NCI-H1694 (cell line): Measurements from ENCODE around the gene GOLGA8M.
"Not testable (repeated sequence)": the region's sequence is repeated elsewhere in the genome, so short reads cannot be mapped to it uniquely, and the experiment has no call there.

Source experiments
- DNase-seq: peaks from one replicate; lab custom pipeline; 2025; lab: John Stamatoyannopoulos, UW

GOLGA8M gene, protein sequence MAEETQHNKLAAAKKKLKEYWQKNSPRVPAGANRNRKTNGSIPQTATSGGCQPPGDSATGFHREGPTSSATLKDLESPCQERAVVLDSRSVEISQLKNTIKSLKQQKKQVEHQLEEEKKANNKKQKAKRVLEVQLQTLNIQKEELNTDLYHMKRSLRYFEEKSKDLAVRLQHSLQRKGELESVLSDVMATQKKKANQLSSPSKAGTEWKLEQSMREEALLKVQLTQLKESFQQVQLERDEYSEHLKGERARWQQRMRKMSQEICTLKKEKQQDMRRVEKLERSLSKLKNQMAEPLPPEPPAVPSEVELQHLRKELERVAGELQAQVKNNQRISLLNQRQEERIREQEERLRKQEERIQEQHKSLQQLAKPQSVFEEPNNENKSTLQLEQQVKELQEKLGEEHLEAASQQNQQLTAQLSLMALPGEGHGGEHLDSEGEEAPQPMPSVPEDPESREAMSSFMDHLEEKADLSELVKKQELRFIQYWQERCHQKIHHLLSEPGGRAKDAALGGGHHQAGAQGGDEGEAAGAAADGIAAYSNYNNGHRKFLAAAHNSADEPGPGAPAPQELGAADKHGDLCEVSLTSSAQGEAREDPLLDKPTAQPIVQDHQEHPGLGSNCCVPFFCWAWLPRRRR

DNA sequence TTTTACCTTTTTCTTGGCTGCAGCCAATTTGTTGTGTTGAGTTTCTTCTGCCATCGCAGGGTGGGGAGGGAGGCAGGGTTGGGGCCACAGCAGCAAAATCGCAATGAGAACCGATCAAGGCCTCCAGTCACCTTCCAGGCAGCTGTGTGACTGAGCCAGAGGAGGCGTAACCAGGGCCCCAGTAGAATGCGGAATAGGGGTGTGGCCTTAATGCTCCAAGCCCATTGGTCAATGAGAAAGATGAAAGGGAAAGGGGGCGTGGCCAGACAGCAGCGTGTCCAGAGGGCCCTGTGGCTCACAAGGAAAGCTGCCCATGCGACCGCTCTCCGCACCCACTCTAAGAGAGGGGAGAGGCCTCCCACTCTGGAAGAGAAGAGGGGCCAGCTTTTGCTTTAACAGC, at the start of gene GOLGA8M:
TSS of gene GOLGA8M (minus strand) at position 152 of the 400 bp plus-strand sequence. CDS start at position 54, 98 bp downstream.
- not testable (repeated sequence) for DNase-seq

DNA sequence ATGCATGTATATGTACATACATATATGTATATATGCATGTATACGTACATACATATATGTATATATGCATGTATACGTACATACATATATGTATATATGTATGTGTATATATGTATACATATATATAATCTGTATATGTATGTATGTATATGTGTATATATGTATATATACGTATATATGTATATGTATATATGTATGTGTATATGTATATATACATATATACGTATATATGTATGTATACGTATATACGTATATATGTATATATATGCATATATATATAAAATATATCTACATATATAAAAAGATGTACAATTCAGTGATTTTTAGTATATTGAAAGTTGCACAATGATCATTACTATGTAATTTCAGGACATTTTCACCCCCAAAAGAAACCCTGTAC, 30.7 kb upstream of the GOLGA8M start:
- not testable (repeated sequence) for DNase-seq

DNA sequence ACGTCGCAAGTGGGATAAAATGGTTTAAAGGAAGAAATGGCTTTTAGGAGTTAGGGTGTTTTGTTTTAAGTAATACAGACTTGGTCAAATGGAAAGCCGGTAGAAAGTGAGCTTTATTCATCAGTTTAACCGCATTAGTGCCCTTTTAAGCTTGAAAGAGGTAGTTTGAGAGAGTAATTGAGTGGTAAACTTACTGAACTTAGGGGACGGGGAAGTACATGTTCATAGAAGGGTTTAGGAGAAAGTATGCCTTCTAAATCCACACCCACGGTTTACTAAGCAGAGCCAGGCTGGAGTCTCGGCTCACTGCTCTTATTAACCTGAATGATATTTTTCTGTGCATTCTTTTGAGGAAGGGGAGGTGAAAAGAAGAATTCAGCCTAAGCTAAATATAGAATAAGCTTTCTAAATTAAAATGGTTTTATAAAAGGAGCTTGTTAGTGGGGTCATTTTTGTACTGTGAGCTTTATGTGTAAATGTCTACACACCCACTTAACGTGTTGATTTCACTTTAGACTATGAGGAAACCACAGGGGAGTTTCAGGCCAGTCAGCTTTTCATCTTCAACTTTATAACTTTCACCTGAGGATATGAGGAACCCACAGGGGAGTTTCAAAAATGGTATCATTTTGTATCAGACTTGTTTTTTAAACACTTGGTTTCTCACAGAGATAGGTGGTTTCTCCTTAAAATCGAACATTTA, 26.5 kb upstream of the GOLGA8M start:
- DNase-seq, result not testable (repeated sequence)

DNA sequence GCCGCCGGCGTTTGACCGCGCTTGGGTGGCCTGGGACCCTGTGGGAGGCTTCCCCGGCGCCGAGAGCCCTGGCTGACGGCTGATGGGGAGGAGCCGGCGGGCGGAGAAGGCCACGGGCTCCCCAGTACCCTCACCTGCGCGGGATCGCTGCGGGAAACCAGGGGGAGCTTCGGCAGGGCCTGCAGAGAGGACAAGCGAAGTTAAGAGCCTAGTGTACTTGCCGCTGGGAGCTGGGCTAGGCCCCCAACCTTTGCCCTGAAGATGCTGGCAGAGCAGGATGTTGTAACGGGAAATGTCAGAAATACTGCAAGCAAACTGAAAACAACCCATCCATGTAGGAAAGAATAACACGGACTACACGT, 26.0 kb upstream of the GOLGA8M start:
- DNase-seq, result not testable (repeated sequence)

DNA sequence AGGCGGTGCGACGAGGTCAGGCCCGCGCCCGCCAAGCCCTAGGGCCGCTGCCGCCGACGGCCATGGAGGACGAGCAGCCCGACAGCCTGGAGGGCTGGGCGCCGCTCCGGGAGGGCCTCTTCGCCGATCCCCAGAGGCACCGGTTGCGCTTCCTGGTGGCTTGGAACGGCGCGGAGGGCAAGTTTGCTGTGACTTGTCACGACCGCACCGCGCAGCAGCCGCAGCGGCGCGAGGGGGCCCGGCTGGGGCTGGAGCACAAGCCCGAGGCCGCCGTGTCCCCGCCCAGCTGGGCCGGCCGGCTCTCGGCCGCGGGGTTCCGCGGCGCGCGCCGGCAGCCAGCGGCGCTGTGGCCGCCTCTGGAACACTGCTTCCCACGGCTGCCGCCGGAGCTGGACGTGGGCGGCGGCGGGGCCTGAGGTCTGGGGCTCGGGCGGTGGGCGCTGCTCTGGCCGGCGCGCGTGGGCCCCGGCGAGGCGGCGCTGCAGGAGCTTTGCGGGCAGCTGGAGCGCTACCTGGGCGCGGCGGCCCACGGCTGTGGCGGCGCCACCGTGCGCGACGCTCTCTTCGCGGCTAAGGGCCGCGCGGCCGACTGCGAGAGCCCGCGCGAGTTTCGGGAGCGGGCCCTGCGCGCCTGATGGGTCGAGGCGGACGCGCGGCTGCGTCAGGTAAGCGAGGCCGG, 25.4 kb upstream of the GOLGA8M start:
- not testable (repeated sequence) for DNase-seq

DNA sequence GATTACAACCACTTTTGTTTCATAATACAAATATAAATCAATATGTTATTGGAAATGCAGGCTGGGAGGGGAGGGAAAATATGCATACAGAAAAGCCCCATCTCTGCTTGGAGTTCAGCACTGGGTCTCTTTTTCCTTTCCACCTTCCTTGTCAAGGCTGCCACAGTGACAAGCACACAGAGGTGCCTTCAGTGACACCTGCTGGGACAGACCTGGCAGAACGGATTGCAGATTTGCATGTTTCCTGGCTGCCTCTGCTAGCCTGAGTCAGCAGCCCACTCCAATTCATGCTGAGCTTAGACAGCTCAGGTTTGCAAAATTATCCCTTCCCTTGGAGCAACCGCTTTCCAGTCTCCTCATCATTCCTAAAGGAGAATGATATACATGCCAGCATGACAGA, 15.8 kb upstream of the GOLGA8M start:
- not testable (repeated sequence) for DNase-seq

DNA sequence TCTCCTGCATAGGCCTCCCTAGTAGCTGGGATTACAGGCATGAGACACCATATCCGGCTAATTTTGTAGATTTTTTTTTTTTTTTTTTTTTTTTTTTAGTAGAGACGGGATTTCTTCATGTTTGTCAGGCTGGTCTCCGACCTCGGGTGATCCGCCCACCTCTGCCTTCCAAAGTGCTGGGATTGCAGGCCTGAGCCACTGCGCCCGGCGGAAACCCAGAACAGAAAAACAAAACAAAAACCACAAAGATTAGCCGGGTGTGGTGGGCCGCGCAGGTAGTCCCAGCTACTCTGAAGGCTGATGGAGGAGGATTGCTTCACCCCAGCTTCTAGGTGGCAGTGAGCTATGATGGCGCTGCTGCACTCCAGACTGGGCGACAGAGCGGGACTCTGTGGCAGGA, 14.8 kb upstream of the GOLGA8M start:
- not testable (repeated sequence) for DNase-seq

DNA sequence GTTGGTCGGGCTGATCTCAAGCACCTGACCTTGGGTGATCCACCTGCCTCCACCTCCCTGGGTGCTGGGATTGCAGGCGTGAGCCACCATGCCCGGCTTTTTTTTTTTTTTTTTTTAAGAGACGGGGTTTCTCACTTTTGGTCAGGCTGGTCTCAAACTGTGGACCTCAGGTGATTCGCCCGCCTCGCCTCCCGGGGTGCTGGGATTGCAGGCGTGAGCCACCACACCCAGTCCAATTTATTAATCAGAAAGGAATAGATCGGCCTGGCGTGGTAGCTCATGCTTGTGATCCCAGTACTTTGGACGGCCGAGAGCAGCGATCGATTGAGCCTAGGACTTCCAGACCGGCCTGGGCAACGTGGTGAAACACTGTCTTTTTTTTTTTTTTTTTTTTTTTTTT, 13.9 kb upstream of the GOLGA8M start:
- DNase-seq, result no peak

DNA sequence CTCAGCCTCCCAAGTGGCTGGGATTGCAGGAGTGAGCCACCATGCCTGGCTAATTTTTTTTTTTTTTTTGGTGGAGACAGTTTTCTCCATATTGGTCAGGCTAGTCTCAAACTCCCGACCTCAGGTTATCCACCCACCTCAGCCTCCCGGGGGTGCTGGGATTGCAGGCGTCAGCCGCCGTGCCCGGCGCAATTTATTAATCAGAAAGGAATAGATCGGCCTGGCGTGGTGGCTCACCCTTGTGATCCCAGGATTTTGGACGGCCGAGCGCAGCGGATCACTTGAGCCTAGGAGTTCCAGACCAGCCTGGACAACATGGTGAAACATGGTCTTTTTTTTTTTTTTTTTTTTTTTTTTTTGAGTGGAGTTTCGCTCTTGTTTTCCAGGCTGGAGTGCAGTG, 13.3 kb upstream of the GOLGA8M start:
- DNase-seq, result no peak

DNA sequence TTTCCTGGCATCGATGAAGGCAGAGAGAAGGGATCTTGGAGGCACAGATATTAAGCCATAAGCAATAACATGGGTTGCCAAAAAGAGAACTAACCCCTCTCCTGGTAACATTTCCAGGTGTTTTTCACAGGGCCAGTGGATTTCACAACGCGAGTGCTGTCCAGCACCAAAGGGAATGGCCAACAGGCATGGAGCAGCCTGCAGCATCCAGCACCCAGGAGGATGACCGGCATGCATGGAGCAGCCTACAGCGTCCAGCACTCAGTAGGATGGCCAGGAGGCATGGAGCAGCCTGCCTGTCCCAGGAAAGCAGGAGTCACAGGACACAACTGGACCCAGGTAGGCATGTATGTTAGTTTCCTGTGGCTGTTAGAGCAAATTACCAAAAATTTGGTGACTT, 11.8 kb upstream of the GOLGA8M start:
- not testable (repeated sequence) for DNase-seq

DNA sequence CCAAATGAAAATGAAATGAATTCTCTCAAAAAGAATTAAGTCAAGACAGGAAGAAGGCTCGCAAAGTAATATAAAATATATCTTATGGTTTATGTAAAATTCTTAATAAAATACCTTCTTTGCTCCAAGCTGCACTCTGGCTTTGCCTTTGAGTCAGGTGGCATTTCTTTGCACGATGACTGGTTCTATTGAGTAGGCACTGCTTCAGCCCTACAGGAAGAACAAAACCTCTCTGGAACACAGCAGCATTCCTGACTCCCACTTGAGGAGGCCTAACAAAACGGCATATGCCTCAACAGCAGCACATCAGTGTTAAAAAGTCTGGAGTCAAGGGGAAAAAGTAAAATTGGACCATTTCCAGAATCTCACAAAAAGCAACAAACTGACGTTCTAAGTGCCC, 7.4 kb upstream of the GOLGA8M start:
- DNase-seq, result not testable (repeated sequence)

DNA sequence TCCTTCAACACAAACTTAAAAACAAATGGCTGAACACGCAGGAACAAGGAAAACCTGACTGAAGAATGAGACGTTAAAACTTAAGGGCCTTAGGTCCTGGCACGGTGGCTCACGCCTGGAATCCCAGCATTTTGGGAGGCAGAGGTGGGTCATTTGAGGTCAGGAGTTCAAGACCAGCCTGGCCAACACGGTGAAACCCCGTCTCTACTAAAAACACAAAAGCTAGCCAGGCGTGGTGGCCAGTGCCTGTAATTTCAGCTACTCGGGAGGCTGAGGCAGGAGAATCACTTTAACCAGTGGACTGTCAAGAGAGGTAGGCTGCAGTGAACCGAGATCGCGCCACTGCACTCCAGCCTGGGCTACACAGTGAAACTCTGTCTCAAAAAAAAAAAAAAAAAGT, 6.4 kb upstream of the GOLGA8M start:
- not testable (repeated sequence) for DNase-seq

DNA sequence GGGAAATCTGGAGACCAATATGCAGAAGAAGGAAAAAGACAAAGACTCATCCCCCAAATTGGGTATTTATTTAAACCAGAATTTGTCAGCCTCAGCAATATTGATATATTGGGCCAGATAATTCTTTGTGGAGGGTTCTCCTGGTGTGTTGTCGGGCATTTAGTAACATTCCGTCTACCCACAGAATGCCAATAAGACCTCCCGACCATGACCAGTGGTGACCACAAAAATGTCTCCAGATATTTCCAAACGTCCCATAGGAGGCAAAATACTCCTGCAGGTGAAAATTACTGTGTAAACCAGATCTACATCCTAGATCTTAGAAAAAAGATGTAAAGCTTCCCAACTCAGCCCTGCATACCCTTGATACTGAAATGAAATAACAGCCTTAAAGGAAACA, 2.0 kb upstream of the GOLGA8M start:
- DNase-seq, result not testable (repeated sequence)

DNA sequence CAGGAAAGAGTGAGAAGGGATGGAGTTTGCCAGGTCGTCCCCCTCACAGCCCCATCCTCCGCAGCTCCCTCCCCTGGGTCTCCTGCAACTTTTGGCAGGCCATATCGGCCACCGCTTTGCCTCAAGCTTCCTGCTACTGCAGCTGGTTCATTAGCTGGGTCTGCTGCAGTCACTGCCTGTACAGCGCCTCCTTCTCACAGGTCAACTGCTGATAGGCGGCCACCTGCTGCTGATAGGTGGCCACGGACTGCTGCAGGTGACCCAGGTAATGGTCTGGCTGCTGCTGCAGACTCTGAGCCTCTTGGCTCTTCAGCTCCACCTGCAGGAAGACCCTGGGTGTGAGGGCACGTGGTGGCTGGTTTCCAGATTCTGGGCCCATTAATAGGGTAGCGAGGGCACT, 8.3 kb downstream of the GOLGA8M start:
- not testable (repeated sequence) for DNase-seq

DNA sequence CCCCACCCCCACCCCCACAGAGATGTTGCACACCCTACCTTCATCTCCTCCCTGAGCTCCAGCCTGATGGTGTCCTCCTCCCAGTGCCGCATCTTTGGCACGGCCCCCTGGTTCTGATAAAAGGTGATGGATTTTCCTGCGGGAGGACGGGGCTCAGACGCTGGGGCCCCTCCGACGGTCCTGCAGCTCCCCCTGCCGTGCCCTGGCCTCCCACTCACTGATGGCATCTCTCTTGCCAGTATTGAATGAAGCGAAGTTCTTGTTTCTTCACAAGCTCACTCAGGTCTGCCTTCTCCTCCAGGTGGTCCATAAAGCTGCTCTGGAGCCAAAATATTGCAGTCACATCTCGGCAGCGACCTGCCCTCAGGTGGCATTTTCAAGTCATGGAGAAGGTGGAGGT, 9.8 kb downstream of the GOLGA8M start:
- not testable (repeated sequence) for DNase-seq

DNA sequence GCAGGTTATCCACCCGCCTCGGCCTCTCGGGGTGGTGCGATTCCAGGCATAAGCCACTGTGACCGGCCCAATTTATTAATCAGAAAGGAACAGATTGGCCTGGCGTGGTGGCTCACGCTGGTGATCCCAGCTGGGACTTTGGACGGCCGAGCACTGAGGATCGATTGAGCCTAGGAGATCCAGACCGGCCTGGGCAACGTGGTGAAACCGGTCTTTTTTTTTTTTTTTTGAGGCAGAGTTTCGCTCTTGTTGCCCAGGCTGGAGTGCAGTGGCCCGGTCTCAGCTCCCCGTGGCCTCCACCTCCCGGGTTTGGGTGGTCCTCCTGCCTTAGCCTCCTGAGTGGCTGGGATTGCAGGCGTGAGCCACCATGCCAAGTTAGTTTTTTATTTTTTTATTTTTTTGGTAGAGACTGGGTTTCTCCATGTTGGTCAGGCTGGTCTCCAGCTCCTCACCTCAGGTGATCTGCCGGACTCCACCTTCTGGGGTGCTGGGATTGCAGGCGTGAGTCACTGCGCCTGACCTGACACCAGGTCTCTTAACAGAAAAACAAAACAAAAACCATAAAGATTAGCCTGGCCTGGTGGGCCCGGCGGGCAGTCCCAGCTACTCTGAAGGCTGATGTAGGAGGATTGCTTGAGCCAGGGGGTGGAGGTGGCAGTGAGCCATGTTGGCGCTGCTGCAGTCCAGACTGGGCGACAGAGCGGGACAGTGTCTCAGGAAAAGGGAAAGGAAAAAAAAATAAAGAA, 18.0 kb downstream of the GOLGA8M start:
- DNase-seq, result not testable (repeated sequence)

DNA sequence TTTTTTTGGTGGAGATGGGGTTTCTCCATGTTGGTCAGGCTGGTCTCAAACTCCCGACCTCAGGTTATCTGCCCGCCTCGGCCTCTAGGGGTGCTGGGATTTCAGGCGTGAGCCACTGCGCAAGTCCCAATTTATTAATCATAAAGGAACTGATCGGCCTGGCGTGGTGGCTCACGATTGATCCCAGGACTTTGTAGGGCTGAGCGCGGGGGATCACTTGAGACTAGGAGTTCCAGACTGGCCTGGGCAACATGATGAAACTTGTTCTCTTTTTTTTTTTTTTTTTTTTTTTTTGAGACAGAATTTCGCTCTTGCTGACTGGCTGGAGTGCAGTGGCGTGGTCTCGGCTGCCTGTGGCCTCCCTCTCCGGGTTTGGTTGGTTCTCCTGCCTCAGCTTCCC, 19.2 kb downstream of the GOLGA8M start:
- DNase-seq, result not testable (repeated sequence)

DNA sequence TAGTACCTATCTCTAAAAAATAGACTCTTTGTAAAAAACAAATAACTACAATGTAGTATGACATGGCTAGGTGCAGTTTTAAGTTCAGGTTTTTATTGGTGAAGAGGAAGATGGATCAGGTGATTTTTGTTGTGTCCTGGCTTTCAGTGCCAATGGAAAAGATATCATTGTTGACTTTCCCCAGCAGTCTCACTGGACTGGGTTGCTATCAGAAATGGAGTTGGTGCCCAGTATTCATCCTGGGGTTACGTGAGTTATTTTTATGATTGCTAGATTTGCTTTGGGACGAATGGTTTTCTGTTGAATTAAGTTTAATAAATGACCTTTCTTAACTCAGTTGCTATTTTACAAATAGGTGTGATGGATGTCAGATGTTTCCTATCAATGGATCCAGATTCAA, 38.7 kb downstream of the GOLGA8M start:
- not testable (repeated sequence) for DNase-seq

DNA sequence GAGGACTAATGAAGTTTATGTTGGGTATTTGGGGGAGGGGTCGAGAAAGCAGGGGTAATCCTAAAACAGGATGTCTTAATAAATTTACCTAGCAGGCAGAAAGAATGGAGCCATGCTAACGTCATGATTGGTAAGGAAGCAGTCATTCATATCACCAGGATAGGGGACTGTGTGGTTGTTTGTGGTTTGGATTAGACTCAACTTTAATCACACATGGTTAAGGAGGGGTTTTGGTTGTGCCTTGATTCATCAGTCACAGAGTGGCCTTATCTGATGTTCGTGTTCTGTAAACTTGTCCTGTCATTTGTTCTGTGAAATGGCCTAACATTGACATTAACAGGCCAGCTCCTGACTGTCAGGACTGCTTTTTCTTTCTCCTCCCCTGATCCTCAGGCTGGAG, 40.1 kb downstream of the GOLGA8M start:
- not testable (repeated sequence) for DNase-seq

DNA sequence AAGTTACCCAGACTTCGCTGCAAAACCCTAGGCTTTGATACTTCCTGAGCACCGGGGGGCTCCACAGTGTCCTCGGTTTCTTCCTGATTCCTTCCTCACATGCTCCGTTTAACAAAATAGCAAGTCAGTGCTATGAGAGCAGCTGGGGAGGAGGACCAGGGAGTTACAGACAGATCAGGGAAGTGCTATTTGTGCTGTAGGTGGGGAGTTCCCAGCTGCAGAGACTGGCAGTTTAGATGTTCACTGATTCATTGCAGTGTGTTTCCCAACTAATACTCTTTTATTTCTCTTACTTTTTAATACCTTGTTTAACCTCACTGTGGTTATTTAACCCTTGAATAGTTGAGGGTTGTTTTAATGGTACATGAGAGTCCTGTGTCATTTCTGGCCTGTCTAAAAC, 45.8 kb downstream of the GOLGA8M start:
- DNase-seq, result not testable (repeated sequence)

DNA sequence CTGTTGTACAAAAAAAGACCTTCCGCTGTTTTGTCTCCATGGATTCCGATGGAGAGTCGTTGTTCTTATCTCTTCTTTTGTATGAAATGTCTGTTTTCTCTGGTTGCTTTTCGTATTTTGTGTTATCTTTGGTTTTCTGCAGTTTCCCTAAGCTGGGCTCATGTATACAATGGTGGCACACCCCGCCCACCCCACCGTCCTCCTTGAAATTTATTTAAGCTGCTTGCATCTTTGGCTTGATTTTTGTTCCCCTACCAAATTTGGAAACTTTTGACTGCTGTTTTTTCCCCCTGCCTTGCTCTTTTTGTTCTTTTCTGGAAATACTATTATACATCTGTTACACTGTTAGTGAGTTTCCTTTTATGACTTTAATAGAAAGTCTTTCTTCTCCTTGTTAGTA, 47.6 kb downstream of the GOLGA8M start:
- DNase-seq, result not testable (repeated sequence)
